ENCODE measurements around the gene ING4. TPM values are rescaled to one million over a fixed set of nuclear protein-coding genes. Genes with fewer than 3 reads are reported as not detected.

The ING4 gene
- total and polyA plus RNA-seq, 2 experiments from 2014 or later = 95.2 to 96.2 TPM

DNA sequence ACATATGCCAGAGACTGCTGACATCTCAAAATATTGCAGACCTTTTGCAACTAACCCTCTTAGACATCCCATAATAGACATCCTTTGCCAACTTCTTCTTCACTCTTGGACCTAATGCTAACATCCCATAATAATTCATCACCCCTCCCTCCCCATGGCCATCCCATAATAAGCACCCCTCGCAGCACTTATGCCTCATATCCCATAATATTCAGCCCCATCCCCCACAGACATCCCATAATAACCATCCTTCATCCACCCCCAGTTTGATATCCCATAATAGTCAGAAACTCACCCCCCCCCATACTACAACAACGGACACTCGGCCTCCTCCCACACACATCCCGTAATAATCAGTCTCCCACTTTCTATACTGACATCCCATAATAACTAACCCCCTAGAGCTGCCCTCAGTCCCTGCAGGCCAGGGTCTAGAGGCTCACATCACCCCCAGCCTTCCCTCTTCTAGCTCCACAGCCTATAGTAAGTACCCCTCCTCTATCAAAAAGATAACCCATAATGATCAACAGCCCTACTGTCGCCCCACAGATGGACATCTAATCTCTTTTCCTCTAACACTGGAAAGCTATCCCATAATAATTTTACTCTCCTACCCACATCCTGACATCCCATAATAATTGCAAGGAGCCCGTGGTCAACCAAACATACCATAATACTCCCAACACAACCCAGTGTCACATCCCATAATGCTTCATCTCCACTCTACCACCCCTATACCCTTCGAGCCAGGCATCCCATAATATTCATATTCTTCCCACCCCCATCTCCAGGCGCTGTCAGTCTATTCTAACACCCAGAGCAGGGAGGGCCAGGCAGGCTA lies 54.9 kb downstream of the ING4 start:
- Histone ChIP-seq H3K4me3 (no peak overlapping the region), H3K9me3 (ENCODE audit: low read depth) (no peaks in the 10 kb centered on the region), H3K27me3 (no peaks in the 10 kb centered on the region), H3K27ac (peak overlapping the region; percentile 69), H3K4me1 (ENCODE audit: low read depth) (peaks cover 49% of the 10 kb centered on the region), H3K36me3 (no peaks in the 10 kb centered on the region)
- peak; percentile 60 to 66 for DNase-seq (ENCODE audit: low read depth in 1 of 2, low spot score in 1 of 2)
- no peak for TF ChIP-seq CTCF (IDR thresholded peaks at IDR 0.05; ENCODE audit: low read depth, low read length)

DNA sequence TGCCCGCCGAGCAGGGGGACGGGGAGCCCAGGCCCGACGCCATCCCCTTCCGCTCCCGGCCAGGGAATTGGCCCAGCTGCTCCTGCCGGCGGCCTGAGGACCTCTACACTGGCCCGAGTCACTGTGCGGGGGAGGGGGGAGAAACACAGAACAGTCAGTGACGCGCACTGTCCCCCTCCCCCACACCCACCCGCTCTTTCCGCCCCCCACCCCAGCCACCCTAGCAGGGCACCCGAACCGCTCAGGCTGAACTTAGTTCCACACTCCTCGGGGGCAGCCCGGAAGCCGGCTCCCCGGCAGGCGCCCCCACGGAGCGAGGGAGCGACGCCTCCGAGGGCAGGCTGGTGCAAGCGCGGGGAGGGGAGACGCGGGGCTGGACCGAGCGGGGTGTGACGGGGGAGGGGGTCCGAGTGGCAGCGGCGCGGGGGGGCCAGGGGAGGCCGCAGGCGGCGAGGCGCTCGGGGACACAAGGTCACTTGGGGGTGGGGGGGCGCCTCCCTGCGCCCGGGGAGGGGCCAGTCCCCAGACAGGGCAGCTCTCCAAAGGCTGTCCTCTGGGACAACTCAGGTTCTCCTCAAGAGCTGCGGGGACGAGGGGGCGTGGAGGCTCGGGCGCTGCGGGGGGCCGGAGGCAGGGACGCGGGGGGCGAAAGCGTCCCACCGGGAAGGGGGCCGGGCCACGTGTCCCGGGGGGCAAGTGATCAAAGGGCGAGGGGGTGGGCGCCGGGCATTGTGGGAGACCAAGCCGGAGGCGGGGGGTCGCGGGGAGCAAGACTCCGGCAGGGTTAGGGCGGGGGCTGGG lies 56.4 kb downstream of the ING4 start:
- H3K27ac ChIP-seq = peak overlapping the region; percentile 94
- no peaks in the 10 kb centered on the region for H3K27me3 ChIP-seq
- TF ChIP-seq CTCF (IDR thresholded peaks at IDR 0.05; ENCODE audit: low read depth, low read length) = no peak
- H3K9me3 ChIP-seq (ENCODE audit: low read depth) = no peaks in the 10 kb centered on the region
- peak; percentile 50 to 63 for DNase-seq (ENCODE audit: low read depth in 1 of 2, low spot score in 1 of 2)
- H3K4me3 ChIP-seq = peak overlapping the region; percentile 64
- peaks cover 7% of the 10 kb centered on the region for H3K36me3 ChIP-seq
- peaks cover 39% of the 10 kb centered on the region for H3K4me1 ChIP-seq (ENCODE audit: low read depth)

DNA sequence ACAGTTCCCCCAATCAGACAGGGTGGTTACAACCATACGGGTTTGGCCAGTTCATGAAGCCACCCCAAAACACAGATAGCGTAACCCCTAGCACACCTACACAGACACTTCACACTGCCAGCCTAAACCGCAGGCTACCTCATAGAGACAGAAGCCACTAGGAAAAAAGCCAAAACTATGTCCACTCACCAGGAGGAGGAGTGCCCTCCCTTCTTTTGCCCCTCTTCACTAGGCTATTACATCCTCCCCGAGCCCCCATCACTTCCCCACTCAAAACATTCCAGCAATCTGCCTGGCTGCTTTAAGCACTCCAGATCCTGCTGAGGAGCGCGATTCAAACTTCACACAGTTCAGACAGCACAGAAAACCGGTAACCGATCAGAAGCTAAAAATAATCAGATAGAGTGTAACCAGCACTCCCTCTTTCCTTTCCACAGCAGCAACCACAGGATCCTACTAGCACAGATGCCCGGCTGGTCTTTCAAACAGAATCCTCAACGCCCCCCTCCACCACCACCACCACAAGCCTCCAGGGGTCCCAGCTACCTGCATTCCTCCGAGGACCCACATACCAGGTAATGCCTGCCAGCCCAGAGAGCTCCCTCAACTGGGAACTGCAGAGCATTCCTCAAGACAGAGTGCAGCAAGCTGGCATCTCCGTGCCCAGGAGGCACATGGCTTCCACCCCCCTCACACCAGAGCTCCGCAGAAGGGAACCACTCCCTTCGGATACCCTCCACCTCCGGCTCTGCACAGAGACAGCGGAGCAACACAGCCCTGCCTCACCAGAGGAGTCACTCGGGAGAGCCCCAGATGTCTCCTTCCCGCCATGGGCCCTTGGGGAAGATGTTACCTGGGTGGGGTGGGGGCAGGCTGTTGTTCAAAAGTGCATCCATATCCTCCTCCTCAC lies 57.2 kb downstream of the ING4 start:
- peak overlapping the region; percentile 64 for H3K4me3 ChIP-seq
- TF ChIP-seq CTCF (IDR thresholded peaks at IDR 0.05; ENCODE audit: low read depth, low read length) = no peak
- no peaks in the 10 kb centered on the region for H3K27me3 ChIP-seq
- H3K4me1 ChIP-seq (ENCODE audit: low read depth) = peaks cover 30% of the 10 kb centered on the region
- H3K27ac ChIP-seq = peak overlapping the region; percentile 94
- peak; percentile 25 to 63 for DNase-seq (ENCODE audit: low read depth in 1 of 2, low spot score in 1 of 2)
- H3K36me3 ChIP-seq = peaks cover 16% of the 10 kb centered on the region
- no peaks in the 10 kb centered on the region for H3K9me3 ChIP-seq (ENCODE audit: low read depth)

- H3K4me3 ChIP-seq = peak overlapping the region; percentile 64
- peak overlapping the region; percentile 94 for H3K27ac ChIP-seq
- peak in 1 of 2 donors; percentile 42 for DNase-seq (ENCODE audit: low read depth in 1 of 2, low spot score in 1 of 2)
- no peak for TF ChIP-seq CTCF (IDR thresholded peaks at IDR 0.05; ENCODE audit: low read depth, low read length)
- no peaks in the 10 kb centered on the region for H3K9me3 ChIP-seq (ENCODE audit: low read depth)
- H3K4me1 ChIP-seq (ENCODE audit: low read depth) = peaks cover 28% of the 10 kb centered on the region
- no peaks in the 10 kb centered on the region for H3K27me3 ChIP-seq
- peaks cover 28% of the 10 kb centered on the region for H3K36me3 ChIP-seq
Observed at GRCh38 chr12:6604259-6605029, 58.5 kb downstream of the ING4 start.

Data from cardiac muscle cell (in vitro differentiated cells and primary cell).